Measurements from ENCODE around the gene MTREX. TPM values are rescaled to one million over a fixed set of nuclear protein-coding genes. Genes with fewer than 3 reads are reported as not detected.

Gene MTREX
- polyA plus RNA-seq, 1 experiment: 61.7 TPM

- Histone ChIP-seq H3K9me3 (ENCODE audit: control insufficient read depth, insufficient read depth, low read length) (no peaks in the 10 kb centered on the region), H3K27me3 (ENCODE audit: control insufficient read depth, insufficient read depth, low read length) (no peaks in the 10 kb centered on the region), H3K27ac (ENCODE audit: low read depth, low read length) (no peak overlapping the region), H3K4me3 (ENCODE audit: low read depth, low read length) (no peak overlapping the region)
- DNase-seq (ENCODE audit: low read depth, low spot score): no peak
- TF ChIP-seq CTCF (IDR thresholded peaks at IDR 0.05; ENCODE audit: low read depth, low read length): no peak
- CTCF ChIA-PET: interaction anchor here (1.9 kb wide), 1 partner anchor 327 kb away, joined by 7 read pairs; no protein-coding TSS in a partner anchor
- POLR2A ChIA-PET: no interaction called here
These were observed 56.8 kb downstream of the MTREX start for GRCh38 chr5:55364537-55365055.

DNA sequence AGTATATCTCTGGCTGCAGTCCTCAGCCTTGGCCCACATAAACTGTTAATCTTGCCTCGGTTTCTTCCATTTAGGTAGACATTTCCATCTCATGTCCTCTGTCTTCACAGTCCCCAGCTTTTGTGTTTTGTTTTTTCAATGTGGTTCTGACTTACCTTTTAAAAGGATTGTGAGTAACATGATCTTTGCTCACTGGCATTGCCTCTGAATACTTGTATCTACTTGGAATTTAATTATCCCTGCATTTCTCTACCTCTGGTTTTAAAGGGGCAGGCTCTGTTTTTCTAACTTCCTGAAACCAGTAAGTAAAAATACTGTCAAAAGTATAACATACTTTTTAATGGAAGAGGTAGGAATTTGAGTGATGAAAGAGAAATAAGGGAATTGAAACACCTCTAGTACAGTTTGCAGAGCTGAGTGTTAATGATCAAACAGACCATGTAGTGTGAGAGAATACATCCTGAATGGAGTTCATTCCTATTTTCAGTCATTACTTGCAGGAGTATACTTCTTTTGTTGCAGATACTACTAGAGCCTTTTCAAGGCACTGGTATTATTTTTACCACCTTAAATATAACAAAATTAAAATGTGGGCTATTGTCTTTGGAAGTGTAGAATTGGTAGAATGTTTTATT, 62.6 kb downstream of the MTREX start:
- Histone ChIP-seq H3K27me3 (ENCODE audit: control insufficient read depth, insufficient read depth, low read length) (no peaks in the 10 kb centered on the region), H3K4me3 (ENCODE audit: low read depth, low read length) (no peak overlapping the region), H3K27ac (ENCODE audit: low read depth, low read length) (no peak overlapping the region), H3K9me3 (ENCODE audit: control insufficient read depth, insufficient read depth, low read length) (no peaks in the 10 kb centered on the region)
- ChIA-PET POLR2A (no interaction called here), CTCF (no interaction called here)
- no peak for TF ChIP-seq CTCF (IDR thresholded peaks at IDR 0.05; ENCODE audit: low read depth, low read length)
- DNase-seq (ENCODE audit: low read depth, low spot score): no peak

- CTCF ChIA-PET: no interaction called here
These were observed 63.4 kb downstream of the MTREX start for GRCh38 chr5:55371145-55371544.

DNA sequence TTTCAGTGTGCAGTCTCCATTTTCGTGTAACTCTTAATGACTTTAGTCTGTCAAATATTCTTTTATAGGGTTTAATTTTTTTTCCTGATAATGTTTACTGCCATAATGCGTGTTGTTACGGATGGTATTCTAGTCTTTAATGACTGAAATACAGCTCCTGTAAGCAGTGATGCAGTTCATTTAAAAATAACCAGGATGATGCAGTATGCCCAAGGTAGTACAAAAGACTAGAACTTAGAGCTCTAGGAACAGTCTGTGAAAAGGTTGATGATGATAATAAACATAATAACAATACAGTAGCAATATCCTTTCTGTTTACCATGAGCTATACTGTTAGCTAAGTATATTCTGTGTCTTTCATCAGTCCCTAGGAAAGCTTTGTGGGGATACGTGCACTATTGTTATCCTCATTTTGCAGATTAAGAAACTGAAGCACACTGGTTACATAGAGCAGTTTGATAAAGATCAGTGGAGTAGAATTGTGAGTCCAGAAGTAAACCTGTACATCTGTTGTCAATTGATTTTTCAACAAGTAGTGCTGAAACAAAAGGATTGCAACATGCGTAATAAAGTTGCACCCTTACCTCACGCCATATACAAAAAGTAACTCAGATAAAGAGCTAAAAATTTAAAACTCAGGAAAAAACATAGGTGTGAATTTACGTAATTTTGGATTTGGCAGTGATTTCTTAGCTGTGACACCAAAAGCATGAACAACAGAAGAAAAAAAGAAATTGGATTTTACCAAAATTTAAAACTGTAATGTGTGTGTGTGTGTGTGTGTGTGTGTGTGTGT, 64.5 kb downstream of the MTREX start:
- ChIA-PET POLR2A (no interaction called here), CTCF (interaction anchor here (1.1 kb wide), 1 partner anchor 319 kb away, joined by 3 read pairs; no protein-coding TSS in a partner anchor)

More at GRCh38 chr5:55371145-55371544, 63.4 kb downstream of the MTREX start:
- POLR2A ChIA-PET: no interaction called here
- no peak for TF ChIP-seq CTCF (IDR thresholded peaks at IDR 0.05; ENCODE audit: low read depth, low read length)
- no peak for DNase-seq (ENCODE audit: low read depth, low spot score)
- H3K27me3 ChIP-seq (ENCODE audit: control insufficient read depth, insufficient read depth, low read length): no peaks in the 10 kb centered on the region
- no peak overlapping the region for H3K4me3 ChIP-seq (ENCODE audit: low read depth, low read length)
- no peaks in the 10 kb centered on the region for H3K9me3 ChIP-seq (ENCODE audit: control insufficient read depth, insufficient read depth, low read length)
- H3K27ac ChIP-seq (ENCODE audit: low read depth, low read length): no peak overlapping the region

More for the DNA sequence above, 64.5 kb downstream of the MTREX start:
- TF ChIP-seq CTCF (IDR thresholded peaks at IDR 0.05; ENCODE audit: low read depth, low read length): no peak
- no peaks in the 10 kb centered on the region for H3K9me3 ChIP-seq (ENCODE audit: control insufficient read depth, insufficient read depth, low read length)
- H3K27me3 ChIP-seq (ENCODE audit: control insufficient read depth, insufficient read depth, low read length): no peaks in the 10 kb centered on the region
- no peak overlapping the region for H3K4me3 ChIP-seq (ENCODE audit: low read depth, low read length)
- DNase-seq (ENCODE audit: low read depth, low spot score): no peak
- no peak overlapping the region for H3K27ac ChIP-seq (ENCODE audit: low read depth, low read length)
